ENCODE measurements around the gene ATP4B.

GRCh38 chr13:113607889-113608635 lies 49.9 kb downstream of the ATP4B start:
- TF ChIP-seq CTCF (IDR thresholded peaks at IDR 0.05) (no peak), POLR2AphosphoS5 (IDR thresholded peaks at IDR 0.05; ENCODE audit: low read depth, low read length) (no peak)
